Measurements from ENCODE around the gene DNAJC10. TPM values are rescaled to one million over a fixed set of nuclear protein-coding genes. Genes with fewer than 3 reads are reported as not detected.

The DNAJC10 gene
- total RNA-seq, 1 donor from 2014 or later, result 125 TPM

- DNase-seq (ENCODE audit: low read depth), result no peak
- no peak for FAIRE-seq
- H3K27me3 ChIP-seq (ENCODE audit: control insufficient read depth, insufficient read depth, low read length), result no peaks in the 10 kb centered on the region
- TF ChIP-seq CTCF (IDR thresholded peaks at IDR 0.05; ENCODE audit: insufficient read depth, low read length, severe bottlenecking), result no peak
- no peak overlapping the region for H3K4me3 ChIP-seq (ENCODE audit: low read depth, low read length)
- no peaks in the 10 kb centered on the region for H3K36me3 ChIP-seq (ENCODE audit: control insufficient read depth, insufficient read depth, low read length)
These were observed 115.0 kb downstream of the DNAJC10 start for GRCh38 chr2:182831101-182831500.

- H3K4me3 ChIP-seq (ENCODE audit: low read depth, low read length), result no peak overlapping the region
- no peaks in the 10 kb centered on the region for H3K36me3 ChIP-seq (ENCODE audit: control insufficient read depth, insufficient read depth, low read length)
- TF ChIP-seq CTCF (IDR thresholded peaks at IDR 0.05; ENCODE audit: insufficient read depth, low read length, severe bottlenecking), result no peak
- no peak for DNase-seq (ENCODE audit: low read depth)
- no peaks in the 10 kb centered on the region for H3K27me3 ChIP-seq (ENCODE audit: control insufficient read depth, insufficient read depth, low read length)
- no peak for FAIRE-seq
These were observed 115.9 kb downstream of the DNAJC10 start for GRCh38 chr2:182831921-182832320.

- TF ChIP-seq CTCF (IDR thresholded peaks at IDR 0.05; ENCODE audit: insufficient read depth, low read length, severe bottlenecking), result no peak
- no peaks in the 10 kb centered on the region for H3K36me3 ChIP-seq (ENCODE audit: control insufficient read depth, insufficient read depth, low read length)
- no peak for FAIRE-seq
- DNase-seq (ENCODE audit: low read depth), result no peak
- no peaks in the 10 kb centered on the region for H3K27me3 ChIP-seq (ENCODE audit: control insufficient read depth, insufficient read depth, low read length)
- H3K4me3 ChIP-seq (ENCODE audit: low read depth, low read length), result no peak overlapping the region
These were observed 117.2 kb downstream of the DNAJC10 start for GRCh38 chr2:182833084-182833854.

- H3K4me3 ChIP-seq (ENCODE audit: low read depth, low read length), result no peak overlapping the region
- TF ChIP-seq CTCF (IDR thresholded peaks at IDR 0.05; ENCODE audit: insufficient read depth, low read length, severe bottlenecking), result no peak
- H3K27me3 ChIP-seq (ENCODE audit: control insufficient read depth, insufficient read depth, low read length), result no peaks in the 10 kb centered on the region
- FAIRE-seq (no peak), DNase-seq (ENCODE audit: low read depth) (no peak)
- no peaks in the 10 kb centered on the region for H3K36me3 ChIP-seq (ENCODE audit: control insufficient read depth, insufficient read depth, low read length)
These were observed 118.2 kb downstream of the DNAJC10 start for GRCh38 chr2:182834293-182834692.

GRCh38 chr2:182836451-182836850 lies 120.4 kb downstream of the DNAJC10 start:
- no peak overlapping the region for H3K4me3 ChIP-seq (ENCODE audit: low read depth, low read length)
- DNase-seq (ENCODE audit: low read depth), result no peak
- H3K27me3 ChIP-seq (ENCODE audit: control insufficient read depth, insufficient read depth, low read length), result no peaks in the 10 kb centered on the region
- no peak for TF ChIP-seq CTCF (IDR thresholded peaks at IDR 0.05; ENCODE audit: insufficient read depth, low read length, severe bottlenecking)
- H3K36me3 ChIP-seq (ENCODE audit: control insufficient read depth, insufficient read depth, low read length), result no peaks in the 10 kb centered on the region
- FAIRE-seq, result no peak

Other genes with a start within 250 kb of the DNAJC10 start
- gene FRZB, start 150.4 kb downstream of the DNAJC10 start, total RNA-seq, result 0.26 and 0.38 TPM in 2 replicates

Data from bronchial epithelial cell (primary cell).